ENCODE results near the gene VPS16.

DNA sequence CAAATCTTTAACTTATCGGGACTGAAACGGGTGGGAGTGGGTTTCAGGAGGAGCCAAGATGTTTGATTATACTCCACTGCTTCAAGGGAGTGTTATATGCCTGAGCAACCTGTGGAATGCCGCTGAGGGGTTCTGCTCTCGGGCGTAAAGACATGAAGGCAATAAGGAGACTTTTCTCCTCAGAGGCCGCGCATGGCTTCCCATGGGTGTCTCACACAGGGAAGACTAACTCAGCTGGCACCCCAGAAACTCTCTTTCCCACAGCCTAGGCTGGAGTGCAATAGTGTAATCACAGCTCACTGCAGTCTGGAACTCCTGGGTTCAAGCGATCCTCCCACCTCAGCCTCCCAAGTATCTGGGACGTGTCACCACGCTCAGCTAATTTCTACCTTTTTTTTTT, 30.9 kb upstream of the VPS16 start:
- TF ChIP-seq, protein P1, sequence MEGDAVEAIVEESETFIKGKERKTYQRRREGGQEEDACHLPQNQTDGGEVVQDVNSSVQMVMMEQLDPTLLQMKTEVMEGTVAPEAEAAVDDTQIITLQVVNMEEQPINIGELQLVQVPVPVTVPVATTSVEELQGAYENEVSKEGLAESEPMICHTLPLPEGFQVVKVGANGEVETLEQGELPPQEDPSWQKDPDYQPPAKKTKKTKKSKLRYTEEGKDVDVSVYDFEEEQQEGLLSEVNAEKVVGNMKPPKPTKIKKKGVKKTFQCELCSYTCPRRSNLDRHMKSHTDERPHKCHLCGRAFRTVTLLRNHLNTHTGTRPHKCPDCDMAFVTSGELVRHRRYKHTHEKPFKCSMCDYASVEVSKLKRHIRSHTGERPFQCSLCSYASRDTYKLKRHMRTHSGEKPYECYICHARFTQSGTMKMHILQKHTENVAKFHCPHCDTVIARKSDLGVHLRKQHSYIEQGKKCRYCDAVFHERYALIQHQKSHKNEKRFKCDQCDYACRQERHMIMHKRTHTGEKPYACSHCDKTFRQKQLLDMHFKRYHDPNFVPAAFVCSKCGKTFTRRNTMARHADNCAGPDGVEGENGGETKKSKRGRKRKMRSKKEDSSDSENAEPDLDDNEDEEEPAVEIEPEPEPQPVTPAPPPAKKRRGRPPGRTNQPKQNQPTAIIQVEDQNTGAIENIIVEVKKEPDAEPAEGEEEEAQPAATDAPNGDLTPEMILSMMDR (IDR thresholded peaks at IDR 0.05) = no peak
- no peak for TF ChIP-seq POLR2A (IDR thresholded peaks at IDR 0.05)
